ENCODE results near the gene B3GAT3.
"Not testable (repeated sequence)": the region's sequence is repeated elsewhere in the genome, so short reads cannot be mapped to it uniquely, and the experiment has no call there.

Gene B3GAT3

DNA sequence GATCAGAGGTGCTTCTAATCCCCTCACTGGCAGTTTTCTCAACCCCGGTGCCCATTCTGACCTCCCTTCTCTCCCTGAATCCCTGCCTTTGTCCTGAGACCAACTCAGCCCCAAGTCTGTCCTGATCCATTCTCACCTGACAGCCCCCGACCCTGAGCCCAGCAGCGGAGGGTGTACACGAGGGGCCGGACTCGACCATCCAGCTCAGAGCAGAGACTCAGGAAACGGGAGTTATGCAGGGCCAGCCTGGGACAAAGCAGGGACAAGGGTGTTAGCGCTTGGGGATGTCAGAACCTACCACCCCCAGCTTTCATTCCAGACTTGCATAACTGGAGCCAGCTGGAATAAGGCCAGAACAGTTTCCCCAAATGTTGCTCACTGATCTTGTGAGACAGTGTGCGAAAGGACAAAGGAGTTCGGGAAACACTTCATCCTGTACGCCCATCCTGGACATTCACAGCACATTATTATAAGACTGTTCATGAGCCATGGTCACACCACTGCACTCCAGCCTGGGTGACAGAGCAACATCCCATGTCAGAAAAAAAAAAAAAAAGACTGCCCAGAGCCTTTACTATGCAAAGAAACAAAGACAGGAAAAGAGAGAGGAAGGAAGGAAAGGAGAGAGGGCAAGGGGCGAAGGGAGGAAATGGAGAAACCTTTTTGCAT lies 44.6 kb downstream of the B3GAT3 start:
- no peak for DNase-seq (ENCODE audit: low spot score)

DNA sequence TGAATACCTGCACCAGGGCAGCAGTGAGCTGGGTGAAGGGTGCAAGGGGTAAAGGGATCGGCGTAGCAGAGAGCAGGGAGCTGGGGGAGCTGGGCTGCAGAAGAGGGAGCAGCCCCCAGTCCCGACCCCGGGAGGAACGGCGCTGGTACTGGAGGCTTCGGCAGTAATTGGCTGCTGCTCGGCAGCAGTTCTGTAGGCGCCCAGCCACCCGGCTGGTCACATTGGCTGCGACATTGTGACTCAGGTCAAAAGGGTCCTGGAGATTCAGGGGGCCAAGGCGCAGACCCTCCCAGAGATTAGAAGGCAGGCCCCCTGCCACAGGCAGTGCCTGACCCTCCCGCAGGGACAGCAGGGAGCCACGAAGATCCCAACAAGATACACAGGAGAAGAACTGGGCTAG lies 45.9 kb downstream of the B3GAT3 start:
- DNase-seq (ENCODE audit: low spot score): no peak

DNA sequence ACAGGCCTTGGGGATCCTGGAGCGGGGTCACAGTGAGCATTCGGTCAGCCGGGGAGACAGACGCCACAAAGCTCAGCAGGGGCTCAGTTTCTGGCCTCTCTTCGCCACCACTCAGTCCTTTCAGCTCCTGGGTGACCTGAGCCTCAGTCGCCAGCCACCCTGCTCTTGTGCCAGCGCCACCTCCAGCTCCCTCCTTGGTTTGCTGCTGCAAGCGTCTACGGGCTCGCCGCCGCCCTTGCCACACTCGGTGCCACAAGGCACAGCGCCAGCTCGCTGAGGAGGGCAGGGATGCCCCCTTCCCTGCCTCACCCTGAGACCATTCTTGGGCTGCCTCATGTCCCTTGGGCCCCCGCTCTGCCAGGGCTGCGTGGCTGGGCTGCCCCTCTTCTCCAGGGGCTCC lies 46.6 kb downstream of the B3GAT3 start:
- DNase-seq (ENCODE audit: low spot score): no peak

DNA sequence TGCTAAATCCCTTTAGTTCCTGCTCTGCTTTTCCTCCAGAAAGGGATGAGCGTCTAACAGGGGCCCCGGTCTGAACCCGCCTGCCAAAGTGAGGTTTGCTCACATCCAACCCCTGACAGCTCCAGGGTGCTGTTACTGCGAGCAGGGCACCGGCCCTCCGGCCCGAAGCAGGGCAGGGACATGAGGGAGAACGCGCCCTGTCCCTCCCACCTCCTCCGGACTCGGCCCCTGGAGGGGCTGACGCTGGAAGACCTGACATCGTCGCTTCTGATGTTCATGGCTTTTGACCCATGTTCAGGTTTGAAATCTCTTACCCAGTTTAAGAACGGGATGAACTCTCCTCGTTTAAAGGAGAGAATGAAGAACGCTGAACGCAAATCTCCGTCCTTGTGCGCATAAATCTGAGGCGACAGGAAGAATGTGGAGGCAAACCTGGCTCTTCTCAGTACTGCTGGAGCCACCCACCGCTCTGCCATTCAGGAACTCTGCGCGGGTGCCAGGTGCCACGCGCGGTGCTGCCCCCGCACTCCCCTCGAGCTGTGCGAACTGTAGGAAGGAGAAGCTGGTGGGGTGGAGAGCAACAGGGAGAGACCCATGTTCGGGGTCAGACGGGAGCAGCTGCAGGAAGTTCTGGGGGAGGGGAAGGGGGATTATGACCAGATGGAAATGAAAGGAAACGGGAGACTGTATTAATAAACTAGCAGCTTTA lies 47.3 kb downstream of the B3GAT3 start:
- no peak for DNase-seq (ENCODE audit: low spot score)

DNA sequence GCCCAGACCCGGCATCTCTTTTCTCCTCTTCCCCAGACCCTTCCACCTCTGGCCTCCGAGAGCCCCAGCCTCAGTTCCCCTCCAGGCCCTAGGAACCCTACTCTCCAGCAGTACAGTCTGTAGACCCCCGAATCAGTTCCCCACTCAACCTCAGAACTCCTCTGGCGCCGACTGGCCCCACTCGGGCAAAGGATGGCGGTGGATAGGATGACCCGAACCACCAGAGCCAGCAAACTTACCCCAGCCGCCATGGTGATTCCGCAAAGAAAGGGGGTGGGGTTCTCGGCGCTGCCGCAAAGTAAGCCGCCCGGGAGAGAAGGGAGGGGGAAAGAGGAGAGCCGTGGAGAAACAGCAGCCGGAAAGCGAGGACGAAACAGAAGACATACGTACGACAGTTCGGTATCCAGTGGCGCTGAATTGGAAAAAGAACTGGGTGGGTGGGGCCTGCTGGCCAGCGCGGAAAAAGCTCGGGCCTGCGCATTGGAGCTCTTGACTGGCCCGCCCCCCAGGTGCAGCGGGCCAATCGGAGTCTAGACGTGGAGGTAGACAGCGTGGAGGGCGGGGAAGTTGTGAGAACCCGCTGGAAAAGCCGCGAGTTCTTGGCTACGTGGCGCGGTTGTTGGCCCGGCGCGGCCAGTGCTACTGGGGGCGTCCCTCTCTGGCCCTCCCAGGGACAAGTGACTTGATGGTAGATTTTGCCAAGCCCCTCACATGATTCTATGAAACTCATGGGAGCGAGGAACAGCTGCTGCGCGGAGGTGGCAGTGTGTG lies 48.0 kb downstream of the B3GAT3 start, which contains the start of gene EEF1G:
Gene EEF1G (minus strand): TSS at position 300 of the 771 bp plus-strand sequence. CDS start 49 bp downstream, at position 251.
- peak; percentile 99 for DNase-seq (ENCODE audit: low spot score)

DNA sequence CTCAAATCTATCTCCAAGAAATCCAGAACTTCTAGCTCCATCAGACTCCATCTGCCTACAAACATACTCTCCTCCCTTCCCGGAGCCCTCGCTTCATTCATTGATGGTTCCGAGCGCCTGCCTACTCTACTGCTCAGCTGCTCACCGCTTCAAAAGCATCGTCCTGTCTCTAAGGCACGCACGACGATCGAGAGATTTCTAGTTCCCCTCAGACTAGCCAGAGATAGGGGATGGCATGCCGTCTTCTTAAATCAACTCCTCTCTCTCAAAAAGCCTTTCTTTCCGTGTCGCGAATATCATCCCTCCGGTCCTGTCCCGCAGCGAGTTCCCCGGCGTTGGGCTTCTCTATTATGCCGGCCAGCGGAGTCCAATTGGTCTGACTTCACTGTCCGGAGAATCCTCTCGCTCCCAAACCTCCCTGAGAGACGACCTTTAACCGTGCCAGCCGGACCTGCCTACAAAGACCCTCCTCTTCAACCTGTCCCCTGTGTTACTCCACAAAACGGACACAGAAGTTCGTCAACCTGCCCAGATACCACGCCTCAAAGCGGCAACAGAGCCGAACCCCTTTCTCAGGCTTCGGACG lies 48.7 kb downstream of the B3GAT3 start:
- DNase-seq (ENCODE audit: low spot score): no peak

DNA sequence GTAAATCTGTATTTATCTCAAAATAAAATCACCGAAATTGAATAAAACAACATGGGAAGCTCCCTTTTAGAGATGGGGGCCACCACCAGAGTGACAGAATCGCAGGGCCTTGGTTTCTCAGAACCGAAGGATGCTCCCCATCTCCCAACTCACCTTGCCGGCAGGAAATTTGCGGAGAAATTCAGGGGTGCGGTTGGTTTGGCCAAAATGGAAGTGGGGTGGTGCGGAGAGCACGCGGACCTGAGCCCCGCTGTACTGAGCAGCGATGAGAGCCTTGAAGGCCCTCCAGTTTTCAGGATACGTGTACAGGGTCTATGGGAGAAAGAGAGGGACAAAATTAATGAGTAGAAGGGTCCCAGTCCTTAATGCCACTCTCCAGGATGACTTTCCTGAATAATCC lies 49.4 kb downstream of the B3GAT3 start:
- no peak for DNase-seq (ENCODE audit: low spot score)

GRCh38 chr11:62571493-62571892 lies 50.3 kb downstream of the B3GAT3 start:
- DNase-seq (ENCODE audit: low spot score): not testable (repeated sequence)

GRCh38 chr11:62570903-62571302 lies 50.9 kb downstream of the B3GAT3 start:
- DNase-seq (ENCODE audit: low spot score): not testable (repeated sequence)

- no peak for DNase-seq (ENCODE audit: low spot score)
These were observed 52.2 kb downstream of the B3GAT3 start for GRCh38 chr11:62569611-62570010.

DNA sequence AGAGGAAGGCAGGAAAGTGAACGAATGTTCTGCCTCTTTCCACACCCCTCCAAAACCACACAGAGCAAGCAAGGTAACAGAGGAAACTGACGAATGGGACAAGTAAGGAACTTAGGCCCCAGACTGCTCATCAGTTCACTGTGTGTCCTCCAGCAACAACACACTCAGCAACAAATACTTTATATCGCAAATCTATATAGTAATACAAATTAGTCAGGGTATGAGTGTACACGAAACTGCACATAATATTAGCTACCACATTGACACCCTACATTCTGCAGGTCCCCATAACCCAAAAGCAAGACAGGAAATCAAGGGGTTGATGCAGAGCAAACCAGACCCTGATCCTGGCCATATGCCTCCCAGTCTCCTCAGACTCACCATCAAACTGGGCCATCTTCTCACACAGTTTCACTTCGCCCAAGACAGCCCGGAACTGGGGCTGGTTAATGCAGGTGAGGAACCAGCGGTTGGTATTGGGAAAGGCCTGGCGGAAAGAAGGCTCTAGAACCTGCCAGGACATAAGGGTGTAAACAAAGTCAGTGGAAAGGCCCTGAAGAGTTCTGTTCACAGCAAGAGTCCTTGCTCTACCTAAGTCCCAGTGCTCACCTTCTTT lies 54.7 kb downstream of the B3GAT3 start:
- DNase-seq (ENCODE audit: low spot score): no peak

- no peak for DNase-seq (ENCODE audit: low spot score)
These were observed 55.5 kb downstream of the B3GAT3 start for GRCh38 chr11:62566247-62566646.
